HL-60 (cell line): Measurements from ENCODE around the gene SNX27.
A peak's percentile ranks its signal among the peaks of the same experiment; 100 is the strongest.
"Not testable (repeated sequence)": the region's sequence is repeated elsewhere in the genome, so short reads cannot be mapped to it uniquely, and the experiment has no call there.

Experiments used
- DNase-seq, 2 experiments: peaks; one replicate each; pipeline ENCODE4 v3.0.0-alpha.2; 2010 to 2020; ENCODE audit warnings: low read depth in 1 of 2, low spot score in 1 of 2
- H3K27ac ChIP-seq: fragments of 250-450 bp; sonication (Bioruptor Pico); replicated peaks from 2 replicates; pipeline ENCODE4 v1.5.1; 2020; ENCODE audit warnings: mild to moderate bottlenecking, moderate library complexity
- H3K27me3 ChIP-seq: fragments of 250-450 bp; sonication (Bioruptor Pico); 2 replicates; pipeline ENCODE4 v1.5.1; 2021; ENCODE audit warnings: mild to moderate bottlenecking, moderate library complexity; ENCODE audit not compliant: insufficient read depth, poor library complexity, severe bottlenecking
- H3K4me3 ChIP-seq: replicated peaks from 2 replicates; pipeline ENCODE4 v1.5.1; 2011; ENCODE audit warnings: mild to moderate bottlenecking, control low read depth, low read length; ENCODE audit not compliant: insufficient read depth
- GABPA ChIP-seq: IDR thresholded peaks from 2 replicates; pipeline ENCODE4 v1.6.1; 2012; ENCODE audit warnings: low read depth
- POLR2AphosphoS5 ChIP-seq: IDR thresholded peaks from 2 replicates; pipeline ENCODE4 v1.6.1; 2012; ENCODE audit warnings: low read depth
- SPI1 ChIP-seq: IDR thresholded peaks from 2 replicates; pipeline ENCODE4 v1.6.1; 2012; ENCODE audit warnings: low read depth, mild to moderate bottlenecking, borderline replicate concordance
- TF ChIP-seq, protein P1 (sequence below): IDR thresholded peaks from one replicate; pipeline ENCODE4 v1.5.1; 2011; ENCODE audit warnings: low read length, control low read depth, inconsistent platforms; ENCODE audit not compliant: insufficient read depth
- TF ChIP-seq, protein P2 (sequence below): IDR thresholded peaks from 2 replicates; pipeline ENCODE4 v1.6.1; 2012; ENCODE audit warnings: low read depth; ENCODE audit not compliant: insufficient replicate concordance

SNX27 gene

DNA sequence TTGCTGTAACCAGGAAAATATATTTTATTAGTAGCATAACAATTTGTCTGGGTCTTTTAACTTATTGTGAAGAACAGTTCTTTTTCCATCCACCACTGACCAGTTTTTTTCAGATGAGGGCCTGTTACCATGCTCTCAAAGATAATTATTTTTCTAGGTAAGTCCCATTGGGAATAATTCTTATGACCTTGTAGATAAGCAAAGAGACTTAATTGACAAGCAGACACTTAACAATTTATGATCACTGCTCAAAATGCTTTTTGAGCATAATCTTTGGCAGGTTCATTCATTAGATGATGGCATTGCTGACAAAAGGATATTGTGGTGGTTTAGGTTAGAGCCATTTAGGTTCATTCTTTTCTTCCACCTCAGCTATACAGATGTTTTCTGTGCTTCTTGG, 6.6 kb downstream of the SNX27 start:
- no peak for DNase-seq
- Histone ChIP-seq H3K27ac (no peak overlapping the region), H3K4me3 (no peak overlapping the region), H3K27me3 (no peaks in the 10 kb centered on the region)
- TF ChIP-seq GABPA: no peak
- TF ChIP-seq POLR2AphosphoS5: no peak
- TF ChIP-seq, protein P1, sequence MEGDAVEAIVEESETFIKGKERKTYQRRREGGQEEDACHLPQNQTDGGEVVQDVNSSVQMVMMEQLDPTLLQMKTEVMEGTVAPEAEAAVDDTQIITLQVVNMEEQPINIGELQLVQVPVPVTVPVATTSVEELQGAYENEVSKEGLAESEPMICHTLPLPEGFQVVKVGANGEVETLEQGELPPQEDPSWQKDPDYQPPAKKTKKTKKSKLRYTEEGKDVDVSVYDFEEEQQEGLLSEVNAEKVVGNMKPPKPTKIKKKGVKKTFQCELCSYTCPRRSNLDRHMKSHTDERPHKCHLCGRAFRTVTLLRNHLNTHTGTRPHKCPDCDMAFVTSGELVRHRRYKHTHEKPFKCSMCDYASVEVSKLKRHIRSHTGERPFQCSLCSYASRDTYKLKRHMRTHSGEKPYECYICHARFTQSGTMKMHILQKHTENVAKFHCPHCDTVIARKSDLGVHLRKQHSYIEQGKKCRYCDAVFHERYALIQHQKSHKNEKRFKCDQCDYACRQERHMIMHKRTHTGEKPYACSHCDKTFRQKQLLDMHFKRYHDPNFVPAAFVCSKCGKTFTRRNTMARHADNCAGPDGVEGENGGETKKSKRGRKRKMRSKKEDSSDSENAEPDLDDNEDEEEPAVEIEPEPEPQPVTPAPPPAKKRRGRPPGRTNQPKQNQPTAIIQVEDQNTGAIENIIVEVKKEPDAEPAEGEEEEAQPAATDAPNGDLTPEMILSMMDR: no peak
- TF ChIP-seq, protein P2, sequence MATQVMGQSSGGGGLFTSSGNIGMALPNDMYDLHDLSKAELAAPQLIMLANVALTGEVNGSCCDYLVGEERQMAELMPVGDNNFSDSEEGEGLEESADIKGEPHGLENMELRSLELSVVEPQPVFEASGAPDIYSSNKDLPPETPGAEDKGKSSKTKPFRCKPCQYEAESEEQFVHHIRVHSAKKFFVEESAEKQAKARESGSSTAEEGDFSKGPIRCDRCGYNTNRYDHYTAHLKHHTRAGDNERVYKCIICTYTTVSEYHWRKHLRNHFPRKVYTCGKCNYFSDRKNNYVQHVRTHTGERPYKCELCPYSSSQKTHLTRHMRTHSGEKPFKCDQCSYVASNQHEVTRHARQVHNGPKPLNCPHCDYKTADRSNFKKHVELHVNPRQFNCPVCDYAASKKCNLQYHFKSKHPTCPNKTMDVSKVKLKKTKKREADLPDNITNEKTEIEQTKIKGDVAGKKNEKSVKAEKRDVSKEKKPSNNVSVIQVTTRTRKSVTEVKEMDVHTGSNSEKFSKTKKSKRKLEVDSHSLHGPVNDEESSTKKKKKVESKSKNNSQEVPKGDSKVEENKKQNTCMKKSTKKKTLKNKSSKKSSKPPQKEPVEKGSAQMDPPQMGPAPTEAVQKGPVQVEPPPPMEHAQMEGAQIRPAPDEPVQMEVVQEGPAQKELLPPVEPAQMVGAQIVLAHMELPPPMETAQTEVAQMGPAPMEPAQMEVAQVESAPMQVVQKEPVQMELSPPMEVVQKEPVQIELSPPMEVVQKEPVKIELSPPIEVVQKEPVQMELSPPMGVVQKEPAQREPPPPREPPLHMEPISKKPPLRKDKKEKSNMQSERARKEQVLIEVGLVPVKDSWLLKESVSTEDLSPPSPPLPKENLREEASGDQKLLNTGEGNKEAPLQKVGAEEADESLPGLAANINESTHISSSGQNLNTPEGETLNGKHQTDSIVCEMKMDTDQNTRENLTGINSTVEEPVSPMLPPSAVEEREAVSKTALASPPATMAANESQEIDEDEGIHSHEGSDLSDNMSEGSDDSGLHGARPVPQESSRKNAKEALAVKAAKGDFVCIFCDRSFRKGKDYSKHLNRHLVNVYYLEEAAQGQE: no peak
- TF ChIP-seq SPI1: no peak

DNA sequence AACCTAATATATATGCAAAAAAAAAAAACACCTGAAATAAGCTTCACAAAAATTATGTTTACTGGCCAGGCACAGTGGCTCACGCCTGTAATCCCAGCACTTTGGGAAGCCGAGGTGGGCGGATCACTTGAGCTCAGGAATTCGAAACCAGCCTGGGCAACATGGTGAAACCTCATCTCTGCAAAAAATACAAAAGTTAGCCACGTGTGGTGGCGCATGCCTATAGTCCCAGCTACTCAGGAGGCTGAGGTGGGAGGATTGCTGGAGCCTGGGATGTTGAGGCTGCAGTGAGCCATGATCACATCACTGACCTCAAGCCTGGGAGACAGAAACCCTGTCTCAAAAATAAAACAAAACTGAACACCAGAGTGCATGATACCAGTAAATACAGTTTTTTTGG, 7.1 kb downstream of the SNX27 start:
- not testable (repeated sequence) for DNase-seq, H3K27me3 ChIP-seq, H3K27ac ChIP-seq, H3K4me3 ChIP-seq

DNA sequence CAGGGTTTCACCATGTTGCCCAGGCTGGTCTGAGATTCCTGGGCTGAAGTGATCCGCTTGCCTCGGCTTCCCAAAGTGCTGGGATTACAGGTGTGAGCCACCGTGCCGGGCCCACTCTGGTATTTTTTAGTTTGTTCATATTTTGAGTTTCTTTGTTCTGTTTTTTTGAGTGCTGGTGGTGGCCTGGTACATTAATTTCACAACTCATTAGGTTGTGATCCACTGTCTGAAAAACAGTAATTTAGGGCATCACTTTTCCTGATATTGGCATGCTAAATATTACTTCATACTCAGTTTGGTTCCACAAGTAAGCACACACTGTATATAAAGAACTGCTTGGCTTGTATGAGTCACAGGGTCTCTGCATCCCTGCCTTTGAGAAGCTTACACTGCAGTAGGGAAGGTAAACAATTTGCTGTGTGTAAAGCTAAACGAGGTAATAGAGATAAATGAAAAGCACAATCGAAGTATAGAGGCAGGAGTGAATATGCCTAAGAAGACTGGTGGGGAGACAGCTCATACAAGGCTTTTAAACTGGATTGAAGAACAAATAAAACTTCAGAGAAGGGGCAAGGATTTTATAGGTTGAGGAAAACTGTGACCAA, 7.7 kb downstream of the SNX27 start:
- no peak overlapping the region for H3K4me3 ChIP-seq
- H3K27ac ChIP-seq: no peak overlapping the region
- DNase-seq: no peak
- no peaks in the 10 kb centered on the region for H3K27me3 ChIP-seq
- TF ChIP-seq POLR2AphosphoS5 (no peak), SPI1 (no peak), GABPA (no peak)
- TF ChIP-seq, protein P2: no peak
- TF ChIP-seq, protein P1: no peak

DNA sequence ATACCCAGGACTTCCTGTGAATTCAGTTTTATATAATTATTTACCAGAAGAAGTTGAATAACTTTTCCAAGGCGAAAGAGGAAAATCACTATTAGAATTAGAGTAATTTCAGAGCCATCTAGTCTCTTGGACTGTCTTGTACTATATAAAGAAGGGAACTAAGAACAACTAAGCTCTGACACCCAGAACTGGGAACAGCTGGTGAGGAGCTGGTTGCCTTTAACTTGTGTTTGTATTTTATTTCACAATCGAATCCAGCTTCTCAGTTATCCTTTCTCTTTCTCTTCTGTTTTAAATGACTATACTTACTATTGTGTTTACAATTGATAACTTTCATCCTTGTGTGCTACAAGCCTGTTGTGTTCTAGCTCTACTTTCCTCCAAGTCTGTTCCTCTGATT, 8.4 kb downstream of the SNX27 start:
- TF ChIP-seq, protein P1: no peak
- TF ChIP-seq GABPA: no peak
- TF ChIP-seq, protein P2: no peak
- TF ChIP-seq SPI1: no peak
- no peak for TF ChIP-seq POLR2AphosphoS5
- H3K27ac ChIP-seq: no peak overlapping the region
- DNase-seq: peak in 1 of 2 experiments; percentile 39
- H3K4me3 ChIP-seq: no peak overlapping the region
- H3K27me3 ChIP-seq: no peaks in the 10 kb centered on the region
